ENCODE data around the gene FSD1.
"Not testable (repeated sequence)": the region's sequence is repeated elsewhere in the genome, so short reads cannot be mapped to it uniquely, and the experiment has no call there.

Gene FSD1

GRCh38 chr19:4286141-4286540 lies 18.3 kb upstream of the FSD1 start:
- DNase-seq: not testable (repeated sequence)

GRCh38 chr19:4288091-4288777 lies 16.2 kb upstream of the FSD1 start:
- DNase-seq: no peak

GRCh38 chr19:4291184-4291732 lies 13.1 kb upstream of the FSD1 start:
- DNase-seq: no peak

- no peak for DNase-seq
Observed at GRCh38 chr19:4292515-4292914, 11.9 kb upstream of the FSD1 start.

- DNase-seq: no peak
Observed at GRCh38 chr19:4294389-4294788, 10.0 kb upstream of the FSD1 start.

GRCh38 chr19:4295972-4296771 lies 8.2 kb upstream of the FSD1 start:
- DNase-seq: no peak

- no peak for DNase-seq
Observed at GRCh38 chr19:4297901-4298809, 6.2 kb upstream of the FSD1 start.

- no peak for DNase-seq
Observed at GRCh38 chr19:4298810-4299550, 5.4 kb upstream of the FSD1 start.

- no peak for DNase-seq
Observed at GRCh38 chr19:4300589-4300988, 3.8 kb upstream of the FSD1 start.

- no peak for DNase-seq
Observed at GRCh38 chr19:4301590-4302242, 2.7 kb upstream of the FSD1 start.

- DNase-seq: no peak
Observed at GRCh38 chr19:4302243-4302640, 2.2 kb upstream of the FSD1 start, which contains the start of gene TMIGD2. Gene TMIGD2 (minus strand): TSS chr19:4302389. CDS start chr19:4302385, 4 bp downstream.

GRCh38 chr19:4303819-4304537 lies 420 bp upstream of the FSD1 start:
- DNase-seq: no peak

- DNase-seq: no peak
Observed at GRCh38 chr19:4305257-4305612, 837 bp downstream of the FSD1 start.

GRCh38 chr19:4305659-4306058 lies 1.3 kb downstream of the FSD1 start:
- DNase-seq: no peak

- DNase-seq: no peak
Observed at GRCh38 chr19:4310247-4311121, 6.1 kb downstream of the FSD1 start.

GRCh38 chr19:4313847-4314490 lies 9.6 kb downstream of the FSD1 start:
- no peak for DNase-seq

GRCh38 chr19:4316956-4317355 lies 12.6 kb downstream of the FSD1 start:
- no peak for DNase-seq

- no peak for DNase-seq
Observed at GRCh38 chr19:4318460-4318859, 14.1 kb downstream of the FSD1 start.

- DNase-seq: no peak
Observed at GRCh38 chr19:4319067-4319718, 14.8 kb downstream of the FSD1 start.

Data from NCI-H1930 (cell line).